Activated CD8-positive, alpha-beta T cell treated with anti-CD3 and anti-CD28 coated beads, Interleukin-2, amount 10 ng/mL, durations not matched to agents 7 days and 5 days (primary cell): ENCODE measurements around the gene ADAMTSL3. TPM values are rescaled to one million over a fixed set of nuclear protein-coding genes. Genes with fewer than 3 reads are reported as not detected.

Source experiments
- ATAC-seq: fragments of 150-1000 bp; cut with Tn5 transposase; one replicate; pipeline ENCODE4 v1.10.0; 2021; ENCODE audit warnings: moderate library complexity
- CTCF ChIA-PET: fragments of 350-600 bp; sonication (Branson Sonifier 250); formaldehyde crosslinking; loops from one replicate; lab custom pipeline; 2021; ENCODE audit warnings: antibody characterized with exemption; lab: Charles Lee
- POLR2A ChIA-PET: fragments of 350-600 bp; sonication (Branson Sonifier 250); formaldehyde crosslinking; loops from one replicate; lab custom pipeline; 2021; ENCODE audit warnings: antibody characterized with exemption; lab: Charles Lee
- DNase-seq: peaks from one replicate; pipeline ENCODE4 v3.0.0-alpha.2; 2020
- H3K27ac Mint-ChIP-seq: one replicate; pipeline ENCODE4 v1.8.0; 2021; ENCODE audit warnings: mild to moderate bottlenecking, mixed read lengths
- H3K27me3 Mint-ChIP-seq: one replicate; pipeline ENCODE4 v1.8.0; 2021; ENCODE audit warnings: low read depth, mixed read lengths
- H3K36me3 Mint-ChIP-seq: one replicate; pipeline ENCODE4 v1.8.0; 2021; ENCODE audit warnings: low read depth, mixed read lengths
- H3K4me1 Mint-ChIP-seq: one replicate; pipeline ENCODE4 v1.8.0; 2021; ENCODE audit warnings: low read depth, mixed read lengths
- H3K4me3 Mint-ChIP-seq: one replicate; pipeline ENCODE4 v1.8.0; 2021; ENCODE audit warnings: mild to moderate bottlenecking, mixed read lengths
- H3K9me3 Mint-ChIP-seq: one replicate; pipeline ENCODE4 v1.8.0; 2022; ENCODE audit warnings: mixed read lengths; ENCODE audit not compliant: insufficient read depth
- total RNA-seq, 2 experiments: library from RNA; stranded (reverse); gene quantifications; one replicate each; pipeline ENCODE4 v1.2.3, GENCODE V29; 2021

Gene ADAMTSL3, protein sequence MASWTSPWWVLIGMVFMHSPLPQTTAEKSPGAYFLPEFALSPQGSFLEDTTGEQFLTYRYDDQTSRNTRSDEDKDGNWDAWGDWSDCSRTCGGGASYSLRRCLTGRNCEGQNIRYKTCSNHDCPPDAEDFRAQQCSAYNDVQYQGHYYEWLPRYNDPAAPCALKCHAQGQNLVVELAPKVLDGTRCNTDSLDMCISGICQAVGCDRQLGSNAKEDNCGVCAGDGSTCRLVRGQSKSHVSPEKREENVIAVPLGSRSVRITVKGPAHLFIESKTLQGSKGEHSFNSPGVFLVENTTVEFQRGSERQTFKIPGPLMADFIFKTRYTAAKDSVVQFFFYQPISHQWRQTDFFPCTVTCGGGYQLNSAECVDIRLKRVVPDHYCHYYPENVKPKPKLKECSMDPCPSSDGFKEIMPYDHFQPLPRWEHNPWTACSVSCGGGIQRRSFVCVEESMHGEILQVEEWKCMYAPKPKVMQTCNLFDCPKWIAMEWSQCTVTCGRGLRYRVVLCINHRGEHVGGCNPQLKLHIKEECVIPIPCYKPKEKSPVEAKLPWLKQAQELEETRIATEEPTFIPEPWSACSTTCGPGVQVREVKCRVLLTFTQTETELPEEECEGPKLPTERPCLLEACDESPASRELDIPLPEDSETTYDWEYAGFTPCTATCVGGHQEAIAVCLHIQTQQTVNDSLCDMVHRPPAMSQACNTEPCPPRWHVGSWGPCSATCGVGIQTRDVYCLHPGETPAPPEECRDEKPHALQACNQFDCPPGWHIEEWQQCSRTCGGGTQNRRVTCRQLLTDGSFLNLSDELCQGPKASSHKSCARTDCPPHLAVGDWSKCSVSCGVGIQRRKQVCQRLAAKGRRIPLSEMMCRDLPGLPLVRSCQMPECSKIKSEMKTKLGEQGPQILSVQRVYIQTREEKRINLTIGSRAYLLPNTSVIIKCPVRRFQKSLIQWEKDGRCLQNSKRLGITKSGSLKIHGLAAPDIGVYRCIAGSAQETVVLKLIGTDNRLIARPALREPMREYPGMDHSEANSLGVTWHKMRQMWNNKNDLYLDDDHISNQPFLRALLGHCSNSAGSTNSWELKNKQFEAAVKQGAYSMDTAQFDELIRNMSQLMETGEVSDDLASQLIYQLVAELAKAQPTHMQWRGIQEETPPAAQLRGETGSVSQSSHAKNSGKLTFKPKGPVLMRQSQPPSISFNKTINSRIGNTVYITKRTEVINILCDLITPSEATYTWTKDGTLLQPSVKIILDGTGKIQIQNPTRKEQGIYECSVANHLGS (N-terminal part only)
- total RNA-seq, result not detected

DNA sequence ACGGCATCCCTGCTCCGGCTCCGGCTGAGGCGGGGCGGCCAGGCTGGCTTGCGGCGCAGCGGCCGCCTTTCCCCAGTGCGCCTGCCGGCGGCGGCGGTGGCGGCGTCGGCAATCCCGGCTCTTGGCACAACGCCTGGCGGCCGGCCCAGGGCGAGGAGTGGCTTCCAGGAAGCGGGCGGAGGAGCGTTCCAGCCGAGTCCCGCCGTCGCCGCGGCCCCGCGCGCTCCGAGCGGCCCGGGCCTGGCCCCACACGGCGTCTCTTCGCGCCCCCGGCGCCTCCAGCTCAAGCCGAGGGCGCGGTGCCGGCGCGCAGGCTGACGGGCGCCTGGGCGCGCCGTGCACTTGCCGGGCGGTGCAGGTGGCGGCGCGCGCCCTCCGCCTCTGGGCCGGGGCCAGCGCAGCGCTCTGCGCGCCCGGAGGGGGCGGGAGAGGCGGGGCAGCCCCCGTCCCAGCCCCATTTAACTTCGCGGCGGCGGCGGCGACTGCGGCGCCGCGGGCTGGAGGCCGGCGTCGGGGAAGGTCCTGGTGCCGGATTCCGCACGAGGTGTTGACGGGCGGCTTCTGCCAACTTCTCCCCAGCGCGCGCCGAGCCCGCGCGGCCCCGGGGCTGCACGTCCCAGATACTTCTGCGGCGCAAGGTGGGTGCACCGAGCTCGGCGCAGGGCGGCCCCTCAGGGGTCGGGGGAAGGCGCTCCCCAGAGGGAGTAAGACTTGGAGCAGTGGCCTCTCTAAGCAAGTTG, at the start of gene ADAMTSL3:
ADAMTSL3 (plus strand) TSS at position 485 of the 740 bp plus-strand sequence. CDS start 1,639 bp downstream, outside the sequence.
- ChIA-PET POLR2A (no interaction called here), CTCF (no interaction called here)
- DNase-seq (no peak), ATAC-seq (no peak)
- Mint-ChIP-seq H3K9me3 (no peaks in the 10 kb centered on the region), H3K36me3 (no peaks in the 10 kb centered on the region), H3K27me3 (peaks cover 14% of the 10 kb centered on the region), H3K27ac (no peak within 1 kb of the TSS), H3K4me1 (no peaks in the 10 kb centered on the region), H3K4me3 (no peak within 1 kb of the TSS)

DNA sequence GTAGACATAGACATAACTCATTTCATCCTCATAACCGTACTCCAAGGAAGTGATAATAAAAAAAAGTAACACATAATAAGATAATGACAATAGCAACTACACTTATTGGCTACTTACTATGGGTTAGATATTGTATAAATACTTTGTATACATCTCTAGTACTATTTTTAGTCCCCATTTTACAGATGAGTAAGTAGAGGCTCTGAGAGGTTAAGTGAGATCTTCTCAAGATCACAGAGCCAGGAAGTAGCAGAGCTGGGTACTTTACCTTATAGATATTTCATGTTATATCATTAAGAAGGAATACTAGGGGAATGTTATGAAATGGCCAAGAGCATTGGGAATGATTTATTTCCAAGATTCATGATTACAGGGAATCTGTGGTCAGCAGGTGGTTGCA, 49.4 kb upstream of the ADAMTSL3 start:
- H3K9me3 Mint-ChIP-seq, result no peaks in the 10 kb centered on the region
- H3K36me3 Mint-ChIP-seq, result no peaks in the 10 kb centered on the region
- DNase-seq (no peak), ATAC-seq (no peak)
- H3K27ac Mint-ChIP-seq, result no peak overlapping the region
- H3K4me1 Mint-ChIP-seq, result no peaks in the 10 kb centered on the region
- ChIA-PET POLR2A (no interaction called here), CTCF (no interaction called here)
- H3K4me3 Mint-ChIP-seq, result no peak overlapping the region
- H3K27me3 Mint-ChIP-seq, result peaks cover 2% of the 10 kb centered on the region

DNA sequence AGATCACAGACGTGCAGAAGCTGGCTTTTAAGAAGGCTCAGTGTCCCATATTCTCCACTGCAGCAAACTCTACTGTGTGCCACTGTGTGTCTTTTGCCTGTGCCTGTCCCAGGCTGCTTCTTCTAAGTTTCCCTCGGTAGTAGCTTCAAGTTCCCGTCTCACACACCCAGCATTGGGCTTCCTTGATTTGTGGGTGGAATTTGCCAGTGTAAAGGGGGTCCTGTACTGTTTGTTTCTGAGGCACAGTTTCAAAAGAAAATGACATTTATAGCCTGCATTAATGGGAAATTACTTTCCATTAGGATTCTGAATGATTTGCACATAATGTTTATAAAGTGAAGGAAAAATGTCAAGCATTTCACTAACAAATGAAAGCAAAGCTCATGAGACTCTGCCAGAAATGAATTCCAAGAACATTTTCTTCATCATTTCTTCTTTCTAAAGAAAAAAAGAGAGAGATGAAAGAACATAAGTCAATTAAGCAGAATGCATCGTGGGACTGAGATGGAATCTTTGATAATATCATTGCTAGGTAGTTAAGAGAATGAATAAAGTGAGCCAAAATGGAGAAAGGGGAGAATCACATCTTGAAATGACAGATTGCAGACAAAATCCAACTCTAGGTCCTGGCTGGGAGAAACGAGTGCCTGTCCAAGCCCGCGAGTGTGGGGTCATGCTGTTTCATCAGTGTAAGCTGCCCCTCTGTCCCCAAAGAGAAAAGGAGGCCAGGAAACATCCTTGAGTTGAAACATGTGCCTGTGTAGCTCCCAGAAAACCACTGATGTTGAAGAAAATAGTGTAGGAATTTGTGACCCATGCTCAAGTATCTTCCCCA, 48.6 kb upstream of the ADAMTSL3 start:
- H3K4me3 Mint-ChIP-seq, result no peak overlapping the region
- no peak overlapping the region for H3K27ac Mint-ChIP-seq
- no peaks in the 10 kb centered on the region for H3K4me1 Mint-ChIP-seq
- ChIA-PET POLR2A (interaction anchor here (0.5 kb wide), 1 partner anchor 61 kb away, joined by 3 read pairs; no protein-coding TSS in a partner anchor), CTCF (no interaction called here)
- H3K27me3 Mint-ChIP-seq, result peaks cover 2% of the 10 kb centered on the region
- no peaks in the 10 kb centered on the region for H3K9me3 Mint-ChIP-seq
- no peaks in the 10 kb centered on the region for H3K36me3 Mint-ChIP-seq
- ATAC-seq, result no peak
- no peak for DNase-seq

DNA sequence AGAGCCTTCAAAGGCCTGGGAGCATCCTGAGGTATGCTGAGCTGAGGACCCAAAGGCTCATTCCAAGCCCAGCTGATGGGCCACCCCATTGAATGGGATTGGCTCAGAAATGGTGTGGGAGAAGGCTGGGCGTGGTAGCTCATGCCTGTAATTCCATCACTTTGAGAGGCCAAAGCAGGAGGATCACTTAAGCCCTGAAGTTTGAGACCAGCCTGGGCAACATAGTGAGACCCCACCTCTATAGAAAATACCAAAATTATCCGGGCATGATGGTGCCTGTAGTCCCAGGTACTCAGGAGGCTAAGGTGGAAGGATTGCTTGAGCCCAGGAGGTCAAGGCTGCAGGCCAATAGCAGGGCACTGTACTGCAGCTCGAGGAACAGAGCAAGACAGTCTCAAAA, 43.8 kb upstream of the ADAMTSL3 start:
- H3K36me3 Mint-ChIP-seq, result no peaks in the 10 kb centered on the region
- CTCF ChIA-PET, result no interaction called here
- POLR2A ChIA-PET, result no interaction called here
- peaks cover 2% of the 10 kb centered on the region for H3K27me3 Mint-ChIP-seq
- no peak overlapping the region for H3K4me3 Mint-ChIP-seq
- H3K27ac Mint-ChIP-seq, result no peak overlapping the region
- no peaks in the 10 kb centered on the region for H3K4me1 Mint-ChIP-seq
- ATAC-seq, result no peak
- no peak for DNase-seq
- no peaks in the 10 kb centered on the region for H3K9me3 Mint-ChIP-seq

DNA sequence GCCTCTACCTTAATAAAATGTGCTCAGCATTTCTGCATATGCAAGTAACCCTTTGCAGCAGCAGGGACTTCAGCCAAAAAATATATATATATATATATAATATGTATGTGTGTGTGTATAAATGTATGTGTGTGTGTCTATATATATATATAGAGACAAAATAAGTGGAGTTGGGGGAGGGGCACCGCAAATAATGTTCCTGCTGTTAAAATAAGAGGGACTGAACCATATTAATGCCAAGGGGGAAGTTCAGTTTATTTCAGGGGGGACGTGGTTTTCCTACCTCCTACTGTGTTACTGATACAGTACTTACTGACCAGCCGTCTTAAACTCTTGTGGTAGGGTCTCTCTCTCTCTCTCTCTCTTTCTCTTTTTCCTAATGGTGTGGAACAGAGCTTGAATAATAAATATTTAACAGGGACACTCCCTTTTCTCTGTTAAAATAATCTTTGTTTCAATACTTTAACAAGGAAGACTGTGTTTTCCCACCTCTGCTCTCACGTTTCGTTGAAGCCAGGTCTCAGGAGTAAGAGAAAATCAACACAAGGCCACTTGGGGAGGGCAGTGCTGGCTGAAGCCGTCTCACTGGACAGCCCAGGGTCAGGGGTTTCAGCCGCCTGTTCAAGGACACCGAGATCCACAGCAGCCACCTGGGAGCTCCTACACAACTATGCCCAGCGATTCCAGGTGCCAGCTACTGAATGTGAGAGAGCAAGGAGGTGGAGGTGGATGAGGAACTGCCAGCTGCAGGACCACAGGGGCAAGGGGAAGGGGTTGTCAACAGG, 42.8 kb upstream of the ADAMTSL3 start:
- H3K4me3 Mint-ChIP-seq, result no peak overlapping the region
- no peaks in the 10 kb centered on the region for H3K36me3 Mint-ChIP-seq
- no peak overlapping the region for H3K27ac Mint-ChIP-seq
- ChIA-PET POLR2A (no interaction called here), CTCF (no interaction called here)
- no peaks in the 10 kb centered on the region for H3K9me3 Mint-ChIP-seq
- ATAC-seq (no peak), DNase-seq (no peak)
- H3K27me3 Mint-ChIP-seq, result no peaks in the 10 kb centered on the region
- H3K4me1 Mint-ChIP-seq, result no peaks in the 10 kb centered on the region

DNA sequence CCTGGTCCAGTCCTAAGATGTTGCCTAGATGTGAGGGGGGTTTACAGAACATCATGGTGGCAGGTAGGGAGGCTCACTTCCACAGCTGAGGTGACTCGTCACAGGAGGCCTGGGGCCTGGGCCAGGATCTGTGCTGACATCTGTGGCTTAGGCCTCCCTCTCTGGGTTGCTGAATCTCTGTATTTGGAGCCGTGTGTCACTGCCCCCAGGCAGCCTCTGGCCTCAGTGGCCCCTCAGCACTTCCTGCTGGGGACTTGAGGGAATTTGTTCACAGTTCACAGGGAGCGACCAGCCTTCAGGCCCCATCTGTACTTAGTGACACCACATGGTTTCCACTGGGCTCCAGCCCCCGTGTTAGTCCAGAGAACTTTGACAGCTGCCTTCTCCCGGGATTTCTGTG, 41.7 kb upstream of the ADAMTSL3 start:
- Mint-ChIP-seq H3K36me3 (no peaks in the 10 kb centered on the region), H3K4me1 (no peaks in the 10 kb centered on the region), H3K9me3 (no peaks in the 10 kb centered on the region), H3K4me3 (no peak overlapping the region), H3K27ac (no peak overlapping the region), H3K27me3 (no peaks in the 10 kb centered on the region)
- POLR2A ChIA-PET, result no interaction called here
- CTCF ChIA-PET, result no interaction called here
- DNase-seq, result no peak
- no peak for ATAC-seq

DNA sequence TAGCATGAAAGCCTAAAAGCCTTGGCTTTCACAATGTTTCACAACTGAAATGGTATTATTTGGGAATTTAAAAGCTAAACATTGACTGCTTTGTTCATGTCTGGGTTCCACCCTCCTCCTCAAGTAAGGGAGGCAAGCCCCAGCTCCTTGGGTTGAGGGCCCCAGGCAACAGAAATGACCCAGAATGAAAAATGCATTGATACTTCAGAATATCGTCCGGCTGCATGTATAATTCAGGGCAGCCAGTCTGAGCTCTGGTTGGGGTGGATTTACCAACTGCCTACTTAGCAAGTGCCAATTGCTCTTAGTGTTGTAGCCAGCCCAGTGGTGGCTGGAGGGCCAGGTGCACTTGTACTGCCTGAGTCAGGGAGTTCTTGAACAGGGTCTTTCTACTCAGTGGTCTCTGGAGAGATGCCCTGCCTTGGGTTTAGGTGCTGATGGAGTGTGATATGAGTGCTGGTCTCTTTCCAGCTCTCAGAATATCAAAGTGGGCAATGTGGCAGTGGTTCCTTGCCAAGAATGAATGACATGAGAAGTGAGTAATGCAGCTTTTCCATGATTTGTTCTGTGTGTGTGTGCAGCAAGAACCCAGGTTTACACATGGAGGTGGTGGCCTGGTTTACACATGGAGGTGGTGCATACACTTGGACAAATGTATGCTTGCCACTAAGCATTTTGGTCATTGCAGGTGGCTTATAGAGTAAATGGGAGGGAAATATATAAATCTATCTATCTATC, 40.9 kb upstream of the ADAMTSL3 start:
- Mint-ChIP-seq H3K27me3 (no peaks in the 10 kb centered on the region), H3K4me3 (no peak overlapping the region), H3K9me3 (no peaks in the 10 kb centered on the region), H3K4me1 (no peaks in the 10 kb centered on the region), H3K27ac (no peak overlapping the region), H3K36me3 (no peaks in the 10 kb centered on the region)
- DNase-seq (no peak), ATAC-seq (no peak)
- POLR2A ChIA-PET, result no interaction called here
- CTCF ChIA-PET, result no interaction called here

DNA sequence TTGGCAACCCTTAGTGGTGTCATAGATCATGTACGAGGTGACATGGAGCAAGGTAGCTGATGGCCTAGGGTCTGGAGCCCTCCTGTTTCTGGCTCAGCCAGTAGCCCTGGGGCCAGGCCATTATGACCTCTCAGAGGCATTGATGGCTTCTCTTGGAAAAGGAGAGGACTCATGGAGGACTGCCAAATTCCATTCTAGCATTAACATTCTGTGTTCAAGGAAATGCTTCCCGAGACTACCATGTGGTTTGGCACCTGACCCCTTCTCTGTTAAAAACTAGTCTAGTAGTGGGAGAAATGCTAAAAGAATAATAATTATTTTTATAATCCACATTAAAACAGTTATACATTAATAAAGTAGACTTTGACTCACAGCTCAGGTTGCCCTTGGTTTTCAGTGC, 40.2 kb upstream of the ADAMTSL3 start:
- H3K36me3 Mint-ChIP-seq, result no peaks in the 10 kb centered on the region
- H3K4me3 Mint-ChIP-seq, result no peak overlapping the region
- DNase-seq (no peak), ATAC-seq (no peak)
- no peaks in the 10 kb centered on the region for H3K4me1 Mint-ChIP-seq
- ChIA-PET POLR2A (no interaction called here), CTCF (no interaction called here)
- no peak overlapping the region for H3K27ac Mint-ChIP-seq
- no peaks in the 10 kb centered on the region for H3K27me3 Mint-ChIP-seq
- H3K9me3 Mint-ChIP-seq, result no peaks in the 10 kb centered on the region

DNA sequence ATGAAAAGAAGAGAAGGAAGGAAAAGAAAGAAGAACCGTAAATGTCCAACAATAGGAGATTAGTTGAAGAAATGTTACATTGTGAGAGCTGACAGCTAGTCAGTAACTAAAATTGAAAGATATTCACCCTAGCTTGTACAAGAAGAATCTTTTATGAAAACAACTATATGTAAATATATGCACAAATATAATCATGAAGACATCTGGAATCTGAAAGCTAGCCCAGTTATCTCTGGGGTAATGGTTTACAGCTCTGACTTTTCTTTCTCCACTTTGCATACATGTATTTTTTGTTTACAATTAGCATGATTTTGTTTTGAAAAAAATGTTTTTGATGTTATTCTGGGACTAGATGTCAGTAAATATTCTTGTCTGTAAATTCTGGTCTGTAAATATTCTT, 37.1 kb upstream of the ADAMTSL3 start:
- ATAC-seq (no peak), DNase-seq (no peak)
- ChIA-PET POLR2A (no interaction called here), CTCF (interaction anchor here (0.7 kb wide), 1 partner anchor 54 kb away, joined by 3 read pairs; no protein-coding TSS in a partner anchor)
- Mint-ChIP-seq H3K36me3 (no peaks in the 10 kb centered on the region), H3K4me3 (no peak overlapping the region), H3K27ac (no peak overlapping the region), H3K27me3 (no peaks in the 10 kb centered on the region), H3K4me1 (no peaks in the 10 kb centered on the region), H3K9me3 (no peaks in the 10 kb centered on the region)
